Thyroid gland (tissue), 4 donors: ENCODE results near the gene CACNA1D. TPM values are rescaled to one million over a fixed set of nuclear protein-coding genes. Genes with fewer than 3 reads are reported as not detected.

ENCODE experiments used
- DNase-seq, 2 donors: peaks; one replicate each; pipeline ENCODE4 v3.0.0-alpha.2; 2019
- H3K27ac ChIP-seq, 3 donors: fragments of 200-600 bp; sonication (generic); 1 replicate in 2 of 3; 2 replicates in 1 of 3; pipeline ENCODE4 v1.5.1; 2016 to 2019; ENCODE audit warnings: mild to moderate bottlenecking in 1 of 3, moderate library complexity in 1 of 3
- H3K27me3 ChIP-seq: fragments of 200-600 bp; sonication (generic); one replicate; pipeline ENCODE4 v1.5.1; 2019
- H3K36me3 ChIP-seq, 2 donors: fragments of 200-600 bp; sonication (generic); one replicate each; pipeline ENCODE4 v1.5.1; 2016 to 2019
- H3K4me1 ChIP-seq, 2 donors: fragments of 200-600 bp; sonication (generic); one replicate each; pipeline ENCODE4 v1.5.1; 2017 to 2019
- H3K4me3 ChIP-seq, 3 donors: fragments of 200-600 bp; sonication (generic); replicated peaks in 1 of 3; 1 replicate in 2 of 3; 2 replicates in 1 of 3; pipeline ENCODE4 v1.5.1; 2016; ENCODE audit warnings: mild to moderate bottlenecking in 1 of 3
- H3K9me3 ChIP-seq: fragments of 200-600 bp; sonication (generic); one replicate; pipeline ENCODE4 v1.5.1; 2017
- CTCF ChIP-seq, 6 experiments: fragments of 200-600 bp in 3 of 6; fragments of 450-650 bp in 3 of 6; sonication (generic) in 3 of 6; IDR thresholded peaks; one replicate each; pipeline ENCODE4 v1.5.1; 2016 to 2019; ENCODE audit warnings: antibody characterized with exemption in 6 of 6, mild to moderate bottlenecking in 2 of 6, inconsistent platforms in 1 of 6, moderate library complexity in 1 of 6
- POLR2A ChIP-seq, 2 donors: fragments of 450-650 bp; IDR thresholded peaks; one replicate each; pipeline ENCODE4 v1.6.1; 2017; ENCODE audit warnings: antibody characterized with exemption in 2 of 2, mild to moderate bottlenecking in 2 of 2, moderate library complexity in 1 of 2
- WGBS, 2 donors: methylation state at CpG; one replicate each; pipeline ENCODE4 v1.1.5; 2017; 5-methylcytosine and 5-hydroxymethylcytosine counted together
- intact Hi-C: fragments of 100-400 bp; cut with DNase I; formaldehyde crosslinking; loops from one replicate; pipeline ENCODE4 v1.15.1; 2023
- total RNA-seq, 4 donors: library from RNA; depleted of rRNA; stranded (reverse); fragments of >200 nt; gene quantifications; one replicate each; pipeline ENCODE4 v1.2.3, GENCODE V29; 2016

Gene CACNA1D
- total RNA-seq, 4 donors from 2014 or later = 7.1 to 46.1 (median 27.3) TPM

GRCh38 chr3:53740956-53741355 lies 246.5 kb downstream of the CACNA1D start:
- H3K27ac ChIP-seq = no peak overlapping the region
- intact Hi-C loops = no loop called here
- 90 to 91% methylated on average over 4 of the region's 4 CpGs for WGBS, 2 donors
- no peaks in the 10 kb centered on the region for H3K9me3 ChIP-seq
- no peak overlapping the region for H3K4me3 ChIP-seq
- H3K4me1 ChIP-seq = no peaks in the 10 kb centered on the region
- no peaks in the 10 kb centered on the region for H3K27me3 ChIP-seq
- no peak for DNase-seq
- H3K36me3 ChIP-seq = no peaks in the 10 kb centered on the region
- TF ChIP-seq POLR2A (IDR thresholded peaks at IDR 0.05) = no peak
- TF ChIP-seq CTCF (IDR thresholded peaks at IDR 0.05) = no peak

GRCh38 chr3:53744351-53744750 lies 249.9 kb downstream of the CACNA1D start:
- Histone ChIP-seq H3K4me3 (no peak overlapping the region), H3K27me3 (no peaks in the 10 kb centered on the region), H3K4me1 (no peaks in the 10 kb centered on the region), H3K27ac (no peak overlapping the region), H3K9me3 (no peaks in the 10 kb centered on the region), H3K36me3 (no peaks in the 10 kb centered on the region)
- intact Hi-C loops = no loop called here
- DNase-seq = peak in 1 of 2 donors; percentile 9
- WGBS, 2 donors = 72 to 74% methylated on average over 8 of the region's 8 CpGs
- TF ChIP-seq POLR2A (IDR thresholded peaks at IDR 0.05) = no peak
- TF ChIP-seq CTCF (IDR thresholded peaks at IDR 0.05) = no peak

- 95 to 98% methylated on average over 4 of the region's 4 CpGs for WGBS, 2 donors
- no peaks in the 10 kb centered on the region for H3K4me1 ChIP-seq
- no peak for DNase-seq
- TF ChIP-seq POLR2A (IDR thresholded peaks at IDR 0.05) (no peak), CTCF (IDR thresholded peaks at IDR 0.05) (no peak)
- H3K36me3 ChIP-seq = no peaks in the 10 kb centered on the region
- no peaks in the 10 kb centered on the region for H3K9me3 ChIP-seq
- no peaks in the 10 kb centered on the region for H3K27me3 ChIP-seq
- no peak overlapping the region for H3K4me3 ChIP-seq
- no peak overlapping the region for H3K27ac ChIP-seq
- intact Hi-C loops = no loop called here
These were observed 253.1 kb downstream of the CACNA1D start for GRCh38 chr3:53747559-53747958.

GRCh38 chr3:53748512-53749271 lies 254.3 kb downstream of the CACNA1D start:
- Histone ChIP-seq H3K36me3 (no peaks in the 10 kb centered on the region), H3K9me3 (no peaks in the 10 kb centered on the region), H3K27ac (no peak overlapping the region), H3K4me1 (no peaks in the 10 kb centered on the region), H3K27me3 (no peaks in the 10 kb centered on the region), H3K4me3 (no peak overlapping the region)
- TF ChIP-seq CTCF (IDR thresholded peaks at IDR 0.05) (no peak), POLR2A (IDR thresholded peaks at IDR 0.05) (no peak)
- DNase-seq = no peak
- WGBS, 2 donors = 85% methylated on average over 8 of the region's 8 CpGs
- intact Hi-C loops = no loop called here

GRCh38 chr3:53749448-53749847 lies 255.0 kb downstream of the CACNA1D start:
- DNase-seq = no peak
- Histone ChIP-seq H3K4me3 (no peak overlapping the region), H3K36me3 (no peaks in the 10 kb centered on the region), H3K4me1 (no peaks in the 10 kb centered on the region), H3K27ac (no peak overlapping the region), H3K9me3 (no peaks in the 10 kb centered on the region), H3K27me3 (no peaks in the 10 kb centered on the region)
- TF ChIP-seq POLR2A (IDR thresholded peaks at IDR 0.05) = no peak
- TF ChIP-seq CTCF (IDR thresholded peaks at IDR 0.05) = no peak
- WGBS, 2 donors = 96 to 97% methylated on average over 5 of the region's 5 CpGs
- intact Hi-C loops = no loop called here
